WTC11 (cell line): ENCODE data around the gene FCER1G. TPM values are rescaled to one million over a fixed set of nuclear protein-coding genes. Genes with fewer than 3 reads are reported as not detected.

Experiments used
- ATAC-seq: fragments of 200-7000 bp; cut with Tn5 transposase; 2 replicates; pipeline ENCODE4 v1.10.0; 2021; ENCODE audit warnings: mild to moderate bottlenecking, moderate library complexity
- CTCF ChIA-PET: fragments of 300-600 bp; sonication (Branson Sonifier 250); formaldehyde crosslinking; loops from one replicate; lab custom pipeline; 2021; ENCODE audit warnings: antibody characterized with exemption; lab: Charles Lee
- POLR2A ChIA-PET: fragments of 350-600 bp; sonication (Branson Sonifier 250); formaldehyde crosslinking; loops from one replicate; lab custom pipeline; 2021; ENCODE audit warnings: antibody characterized with exemption; lab: Charles Lee
- DNase-seq: peaks from one replicate; pipeline ENCODE4 v3.0.0; 2021; ENCODE audit warnings: low spot score
- H3K27ac Mint-ChIP-seq: 2 replicates; pipeline ENCODE4 v1.8.0; 2021; ENCODE audit warnings: mixed read lengths
- H3K27me3 Mint-ChIP-seq: 2 replicates; pipeline ENCODE4 v1.8.0; 2021; ENCODE audit warnings: low read depth, mild to moderate bottlenecking, moderate library complexity, mixed read lengths
- H3K36me3 Mint-ChIP-seq: 2 replicates; pipeline ENCODE4 v1.8.0; 2021; ENCODE audit warnings: mixed read lengths
- H3K4me1 Mint-ChIP-seq: 2 replicates; pipeline ENCODE4 v1.8.0; 2022; ENCODE audit warnings: mixed read lengths
- H3K4me3 Mint-ChIP-seq: 2 replicates; pipeline ENCODE4 v1.8.0; 2021; ENCODE audit warnings: mild to moderate bottlenecking, moderate library complexity, mixed read lengths
- H3K9me3 Mint-ChIP-seq: 2 replicates; pipeline ENCODE4 v1.8.0; 2021; ENCODE audit warnings: mixed read lengths
- CREB1 ChIP-seq: sonication (generic); formaldehyde crosslinking; IDR thresholded peaks from 2 replicates; pipeline ENCODE4 v1.8.0; 2023; ENCODE audit warnings: mild to moderate bottlenecking, missing genetic modification reagents
- FOXJ3 ChIP-seq: sonication (generic); formaldehyde crosslinking; IDR thresholded peaks from 2 replicates; pipeline ENCODE4 v1.9.0; 2021; ENCODE audit warnings: missing genetic modification reagents, mild to moderate bottlenecking, borderline replicate concordance
- NFYB ChIP-seq: sonication (generic); formaldehyde crosslinking; conservative IDR thresholded peaks from 2 replicates; pipeline ENCODE4 v1.8.0; 2022; ENCODE audit warnings: low read depth, missing genetic modification reagents
- NR1H2 ChIP-seq: sonication (generic); formaldehyde crosslinking; IDR thresholded peaks from 2 replicates; pipeline ENCODE4 v1.9.0; 2021; ENCODE audit warnings: mild to moderate bottlenecking, moderate library complexity, missing genetic modification reagents
- NR3C1 ChIP-seq: sonication (generic); formaldehyde crosslinking; conservative IDR thresholded peaks from 2 replicates; pipeline ENCODE4 v1.8.1; 2023; ENCODE audit warnings: low read depth, mild to moderate bottlenecking, missing genetic modification reagents
- SMAD4 ChIP-seq: sonication (generic); formaldehyde crosslinking; IDR thresholded peaks from 2 replicates; pipeline ENCODE4 v1.8.0; 2022; ENCODE audit warnings: mild to moderate bottlenecking, missing genetic modification reagents
- ZNF423 ChIP-seq: fragments of 250-450 bp; sonication (Bioruptor Pico); IDR thresholded peaks from 2 replicates; pipeline ENCODE4 v2.1.2; 2022; ENCODE audit warnings: mild to moderate bottlenecking, moderate library complexity
- total RNA-seq: library from RNA; stranded (reverse); gene quantifications from 3 replicates; pipeline ENCODE4 v1.2.3, GENCODE V29; 2021
- TF ChIP-seq, protein P1 (sequence below): fragments of 250-450 bp; sonication (Bioruptor Pico); IDR thresholded peaks from 2 replicates; pipeline ENCODE4 v1.9.0; 2021; ENCODE audit warnings: mild to moderate bottlenecking, borderline replicate concordance
- TF ChIP-seq, protein P2 (sequence below): fragments of 250-450 bp; sonication (Bioruptor Pico); IDR thresholded peaks from 2 replicates; pipeline ENCODE4 v1.9.0; 2021; ENCODE audit warnings: mild to moderate bottlenecking
- TF ChIP-seq, protein P3 (sequence below): sonication (generic); formaldehyde crosslinking; IDR thresholded peaks from 2 replicates; pipeline ENCODE4 v1.8.1; 2022; ENCODE audit warnings: mild to moderate bottlenecking, moderate library complexity, missing genetic modification reagents
- TF ChIP-seq, protein P4 (sequence below): sonication (generic); formaldehyde crosslinking; IDR thresholded peaks from 2 replicates; pipeline ENCODE4 v1.8.1; 2022; ENCODE audit warnings: low read depth, mild to moderate bottlenecking, moderate library complexity, missing genetic modification reagents, borderline replicate concordance
- TF ChIP-seq, protein P5 (sequence below): fragments of 200-600 bp; IDR thresholded peaks from 2 replicates; pipeline ENCODE4 v1.8.0; 2022; ENCODE audit warnings: antibody characterized with exemption
- TF ChIP-seq, protein P6 (sequence below): sonication (generic); formaldehyde crosslinking; IDR thresholded peaks from 2 replicates; pipeline ENCODE4 v1.8.1; 2022; ENCODE audit warnings: low read depth, missing genetic modification reagents, borderline replicate concordance

FCER1G gene
- total RNA-seq, 1 experiment from 2014 or later, result 0.85 TPM

DNA sequence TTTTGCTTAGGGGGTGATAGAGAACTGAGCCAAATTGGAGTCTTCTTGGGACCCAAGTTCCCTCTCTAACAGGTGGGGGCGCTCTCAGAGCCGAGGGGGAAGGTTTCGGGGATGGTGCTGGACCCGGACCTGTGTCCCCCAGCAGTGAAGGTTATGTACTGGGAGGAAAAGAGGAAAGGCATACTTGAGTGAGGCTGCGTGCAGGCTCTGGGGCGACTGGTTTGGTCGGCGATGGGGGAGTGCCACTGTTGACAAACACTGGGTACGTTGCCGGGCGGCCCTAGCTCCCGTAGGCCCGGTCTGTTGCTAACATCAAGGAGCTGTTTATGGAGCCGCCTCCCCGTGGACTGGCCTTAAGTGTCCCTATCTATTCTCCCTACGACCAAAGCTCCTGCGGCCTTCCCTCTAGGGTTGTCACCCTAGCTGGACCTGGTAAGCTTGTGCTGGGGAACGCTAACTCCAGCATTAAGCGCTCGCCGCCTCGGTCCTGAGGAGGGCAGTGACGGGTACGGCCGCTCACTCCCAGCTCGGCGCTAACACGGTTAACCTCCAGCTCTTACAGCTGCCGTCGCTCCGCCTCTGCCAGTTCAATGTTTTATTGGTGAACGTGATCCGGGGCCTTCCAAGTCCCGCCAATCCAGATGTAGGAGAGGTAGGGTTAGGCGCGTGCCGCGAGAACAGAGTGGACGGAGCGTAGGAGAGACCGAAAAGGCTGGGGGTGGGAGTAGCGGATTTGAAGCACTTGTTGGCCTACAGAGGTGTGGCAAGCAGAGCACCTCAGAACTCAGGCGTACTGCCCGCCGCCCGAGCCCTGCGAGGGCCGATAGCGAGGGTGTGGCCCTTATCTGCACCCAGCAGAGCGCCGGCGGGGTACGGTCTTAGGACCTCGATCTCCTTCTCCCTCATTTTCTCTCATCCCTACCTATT is 49.1 kb upstream of the FCER1G start, which contains the start of gene PPOX (continued):
- TF ChIP-seq, protein P1, sequence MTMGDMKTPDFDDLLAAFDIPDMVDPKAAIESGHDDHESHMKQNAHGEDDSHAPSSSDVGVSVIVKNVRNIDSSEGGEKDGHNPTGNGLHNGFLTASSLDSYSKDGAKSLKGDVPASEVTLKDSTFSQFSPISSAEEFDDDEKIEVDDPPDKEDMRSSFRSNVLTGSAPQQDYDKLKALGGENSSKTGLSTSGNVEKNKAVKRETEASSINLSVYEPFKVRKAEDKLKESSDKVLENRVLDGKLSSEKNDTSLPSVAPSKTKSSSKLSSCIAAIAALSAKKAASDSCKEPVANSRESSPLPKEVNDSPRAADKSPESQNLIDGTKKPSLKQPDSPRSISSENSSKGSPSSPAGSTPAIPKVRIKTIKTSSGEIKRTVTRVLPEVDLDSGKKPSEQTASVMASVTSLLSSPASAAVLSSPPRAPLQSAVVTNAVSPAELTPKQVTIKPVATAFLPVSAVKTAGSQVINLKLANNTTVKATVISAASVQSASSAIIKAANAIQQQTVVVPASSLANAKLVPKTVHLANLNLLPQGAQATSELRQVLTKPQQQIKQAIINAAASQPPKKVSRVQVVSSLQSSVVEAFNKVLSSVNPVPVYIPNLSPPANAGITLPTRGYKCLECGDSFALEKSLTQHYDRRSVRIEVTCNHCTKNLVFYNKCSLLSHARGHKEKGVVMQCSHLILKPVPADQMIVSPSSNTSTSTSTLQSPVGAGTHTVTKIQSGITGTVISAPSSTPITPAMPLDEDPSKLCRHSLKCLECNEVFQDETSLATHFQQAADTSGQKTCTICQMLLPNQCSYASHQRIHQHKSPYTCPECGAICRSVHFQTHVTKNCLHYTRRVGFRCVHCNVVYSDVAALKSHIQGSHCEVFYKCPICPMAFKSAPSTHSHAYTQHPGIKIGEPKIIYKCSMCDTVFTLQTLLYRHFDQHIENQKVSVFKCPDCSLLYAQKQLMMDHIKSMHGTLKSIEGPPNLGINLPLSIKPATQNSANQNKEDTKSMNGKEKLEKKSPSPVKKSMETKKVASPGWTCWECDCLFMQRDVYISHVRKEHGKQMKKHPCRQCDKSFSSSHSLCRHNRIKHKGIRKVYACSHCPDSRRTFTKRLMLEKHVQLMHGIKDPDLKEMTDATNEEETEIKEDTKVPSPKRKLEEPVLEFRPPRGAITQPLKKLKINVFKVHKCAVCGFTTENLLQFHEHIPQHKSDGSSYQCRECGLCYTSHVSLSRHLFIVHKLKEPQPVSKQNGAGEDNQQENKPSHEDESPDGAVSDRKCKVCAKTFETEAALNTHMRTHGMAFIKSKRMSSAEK (CRISPR knock-in tag), result no peak
- TF ChIP-seq, protein P2, sequence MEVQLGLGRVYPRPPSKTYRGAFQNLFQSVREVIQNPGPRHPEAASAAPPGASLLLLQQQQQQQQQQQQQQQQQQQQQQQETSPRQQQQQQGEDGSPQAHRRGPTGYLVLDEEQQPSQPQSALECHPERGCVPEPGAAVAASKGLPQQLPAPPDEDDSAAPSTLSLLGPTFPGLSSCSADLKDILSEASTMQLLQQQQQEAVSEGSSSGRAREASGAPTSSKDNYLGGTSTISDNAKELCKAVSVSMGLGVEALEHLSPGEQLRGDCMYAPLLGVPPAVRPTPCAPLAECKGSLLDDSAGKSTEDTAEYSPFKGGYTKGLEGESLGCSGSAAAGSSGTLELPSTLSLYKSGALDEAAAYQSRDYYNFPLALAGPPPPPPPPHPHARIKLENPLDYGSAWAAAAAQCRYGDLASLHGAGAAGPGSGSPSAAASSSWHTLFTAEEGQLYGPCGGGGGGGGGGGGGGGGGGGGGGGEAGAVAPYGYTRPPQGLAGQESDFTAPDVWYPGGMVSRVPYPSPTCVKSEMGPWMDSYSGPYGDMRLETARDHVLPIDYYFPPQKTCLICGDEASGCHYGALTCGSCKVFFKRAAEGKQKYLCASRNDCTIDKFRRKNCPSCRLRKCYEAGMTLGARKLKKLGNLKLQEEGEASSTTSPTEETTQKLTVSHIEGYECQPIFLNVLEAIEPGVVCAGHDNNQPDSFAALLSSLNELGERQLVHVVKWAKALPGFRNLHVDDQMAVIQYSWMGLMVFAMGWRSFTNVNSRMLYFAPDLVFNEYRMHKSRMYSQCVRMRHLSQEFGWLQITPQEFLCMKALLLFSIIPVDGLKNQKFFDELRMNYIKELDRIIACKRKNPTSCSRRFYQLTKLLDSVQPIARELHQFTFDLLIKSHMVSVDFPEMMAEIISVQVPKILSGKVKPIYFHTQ (CRISPR knock-in tag), result no peak
- TF ChIP-seq NR1H2 (CRISPR knock-in tag) (no peak), NR3C1 (CRISPR knock-in tag) (no peak), FOXJ3 (no peak), NFYB (peak; percentile 83)
- TF ChIP-seq, protein P3, sequence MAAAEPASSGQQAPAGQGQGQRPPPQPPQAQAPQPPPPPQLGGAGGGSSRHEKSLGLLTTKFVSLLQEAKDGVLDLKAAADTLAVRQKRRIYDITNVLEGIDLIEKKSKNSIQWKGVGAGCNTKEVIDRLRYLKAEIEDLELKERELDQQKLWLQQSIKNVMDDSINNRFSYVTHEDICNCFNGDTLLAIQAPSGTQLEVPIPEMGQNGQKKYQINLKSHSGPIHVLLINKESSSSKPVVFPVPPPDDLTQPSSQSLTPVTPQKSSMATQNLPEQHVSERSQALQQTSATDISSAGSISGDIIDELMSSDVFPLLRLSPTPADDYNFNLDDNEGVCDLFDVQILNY (CRISPR knock-in tag), result 0 out of 2 replicates have a peak, but pooled peaks have one; percentile 71
- TF ChIP-seq, protein P4, sequence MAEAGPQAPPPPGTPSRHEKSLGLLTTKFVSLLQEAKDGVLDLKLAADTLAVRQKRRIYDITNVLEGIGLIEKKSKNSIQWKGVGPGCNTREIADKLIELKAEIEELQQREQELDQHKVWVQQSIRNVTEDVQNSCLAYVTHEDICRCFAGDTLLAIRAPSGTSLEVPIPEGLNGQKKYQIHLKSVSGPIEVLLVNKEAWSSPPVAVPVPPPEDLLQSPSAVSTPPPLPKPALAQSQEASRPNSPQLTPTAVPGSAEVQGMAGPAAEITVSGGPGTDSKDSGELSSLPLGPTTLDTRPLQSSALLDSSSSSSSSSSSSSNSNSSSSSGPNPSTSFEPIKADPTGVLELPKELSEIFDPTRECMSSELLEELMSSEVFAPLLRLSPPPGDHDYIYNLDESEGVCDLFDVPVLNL (CRISPR knock-in tag), result no peak
- TF ChIP-seq, protein P5, sequence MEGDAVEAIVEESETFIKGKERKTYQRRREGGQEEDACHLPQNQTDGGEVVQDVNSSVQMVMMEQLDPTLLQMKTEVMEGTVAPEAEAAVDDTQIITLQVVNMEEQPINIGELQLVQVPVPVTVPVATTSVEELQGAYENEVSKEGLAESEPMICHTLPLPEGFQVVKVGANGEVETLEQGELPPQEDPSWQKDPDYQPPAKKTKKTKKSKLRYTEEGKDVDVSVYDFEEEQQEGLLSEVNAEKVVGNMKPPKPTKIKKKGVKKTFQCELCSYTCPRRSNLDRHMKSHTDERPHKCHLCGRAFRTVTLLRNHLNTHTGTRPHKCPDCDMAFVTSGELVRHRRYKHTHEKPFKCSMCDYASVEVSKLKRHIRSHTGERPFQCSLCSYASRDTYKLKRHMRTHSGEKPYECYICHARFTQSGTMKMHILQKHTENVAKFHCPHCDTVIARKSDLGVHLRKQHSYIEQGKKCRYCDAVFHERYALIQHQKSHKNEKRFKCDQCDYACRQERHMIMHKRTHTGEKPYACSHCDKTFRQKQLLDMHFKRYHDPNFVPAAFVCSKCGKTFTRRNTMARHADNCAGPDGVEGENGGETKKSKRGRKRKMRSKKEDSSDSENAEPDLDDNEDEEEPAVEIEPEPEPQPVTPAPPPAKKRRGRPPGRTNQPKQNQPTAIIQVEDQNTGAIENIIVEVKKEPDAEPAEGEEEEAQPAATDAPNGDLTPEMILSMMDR, result peak; percentile 28; the same call in 1 of the 2 replicates

DNA sequence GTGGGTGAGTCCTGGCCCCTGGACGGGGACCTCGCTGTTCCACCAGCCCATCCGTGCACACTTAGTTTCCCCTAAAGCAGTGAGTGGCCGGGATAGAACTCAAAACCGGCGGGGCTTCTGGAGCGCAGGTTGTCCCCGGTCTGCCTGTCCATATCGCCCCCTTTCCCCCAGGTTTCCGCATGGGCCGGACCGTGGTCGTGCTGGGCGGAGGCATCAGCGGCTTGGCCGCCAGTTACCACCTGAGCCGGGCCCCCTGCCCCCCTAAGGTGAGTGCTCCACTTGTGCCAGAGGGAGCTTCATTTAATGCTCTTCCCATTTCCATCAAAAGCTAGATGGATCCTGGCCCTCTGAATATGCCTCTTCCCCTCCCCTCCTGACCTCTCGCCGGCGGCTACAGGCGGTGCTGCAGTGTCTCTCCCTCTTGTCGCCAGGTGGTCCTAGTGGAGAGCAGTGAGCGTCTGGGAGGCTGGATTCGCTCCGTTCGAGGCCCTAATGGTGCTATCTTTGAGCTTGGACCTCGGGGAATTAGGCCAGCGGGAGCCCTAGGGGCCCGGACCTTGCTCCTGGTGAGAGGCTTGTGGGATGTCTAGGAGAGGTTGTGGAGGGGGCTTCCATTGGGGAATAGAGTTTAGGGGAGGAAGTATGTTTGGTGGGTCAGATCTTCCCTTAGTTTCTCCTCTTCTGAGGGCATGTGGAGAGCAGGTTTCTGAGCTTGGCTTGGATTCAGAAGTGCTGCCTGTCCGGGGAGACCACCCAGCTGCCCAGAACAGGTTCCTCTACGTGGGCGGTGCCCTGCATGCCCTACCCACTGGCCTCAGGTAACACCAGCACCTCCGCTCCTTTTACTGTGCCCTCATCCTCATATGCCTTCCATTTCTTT is 48.2 kb upstream of the FCER1G start:
- peak overlapping the region; percentile 79 for H3K4me3 Mint-ChIP-seq
- ATAC-seq (peak; percentile 6), DNase-seq (peak; percentile 47)
- CTCF ChIA-PET, result interaction anchor here (0.6 to 2.8 kb wide), 22 partner anchors 9 to 215 kb away, joined by 3 to 41 read pairs (median 6); partner anchors contain the start of genes ADAMTS4, B4GALT3, DEDD and F11R
- H3K4me1 Mint-ChIP-seq, result peaks cover 8% of the 10 kb centered on the region
- POLR2A ChIA-PET, result interaction anchor here (0.6 to 2.5 kb wide), 6 partner anchors 10 to 59 kb away, joined by 3 to 13 read pairs (median 6); partner anchors contain the start of genes ADAMTS4, B4GALT3, DEDD and TOMM40L
- H3K9me3 Mint-ChIP-seq, result no peaks in the 10 kb centered on the region
- H3K36me3 Mint-ChIP-seq, result peaks cover 27% of the 10 kb centered on the region
- peak overlapping the region; percentile 13 for H3K27ac Mint-ChIP-seq
- no peaks in the 10 kb centered on the region for H3K27me3 Mint-ChIP-seq
- TF ChIP-seq, protein P4 (CRISPR knock-in tag), result no peak
- TF ChIP-seq SMAD4 (CRISPR knock-in tag) (no peak), CREB1 (no peak), ZNF423 (CRISPR knock-in tag) (no peak)
- TF ChIP-seq, protein P6, sequence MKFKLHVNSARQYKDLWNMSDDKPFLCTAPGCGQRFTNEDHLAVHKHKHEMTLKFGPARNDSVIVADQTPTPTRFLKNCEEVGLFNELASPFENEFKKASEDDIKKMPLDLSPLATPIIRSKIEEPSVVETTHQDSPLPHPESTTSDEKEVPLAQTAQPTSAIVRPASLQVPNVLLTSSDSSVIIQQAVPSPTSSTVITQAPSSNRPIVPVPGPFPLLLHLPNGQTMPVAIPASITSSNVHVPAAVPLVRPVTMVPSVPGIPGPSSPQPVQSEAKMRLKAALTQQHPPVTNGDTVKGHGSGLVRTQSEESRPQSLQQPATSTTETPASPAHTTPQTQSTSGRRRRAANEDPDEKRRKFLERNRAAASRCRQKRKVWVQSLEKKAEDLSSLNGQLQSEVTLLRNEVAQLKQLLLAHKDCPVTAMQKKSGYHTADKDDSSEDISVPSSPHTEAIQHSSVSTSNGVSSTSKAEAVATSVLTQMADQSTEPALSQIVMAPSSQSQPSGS (CRISPR knock-in tag), result no peak
